HG02571 (cell line): ENCODE results near the gene DENND4A.

Experiments
- ATAC-seq: cut with Tn5 transposase; IDR thresholded peaks from one replicate; pipeline ENCODE4 v1.9.1; 2021; ENCODE audit warnings: mild to moderate bottlenecking, moderate library complexity; ENCODE audit not compliant: unreplicated experiment

Gene DENND4A

GRCh38 chr15:65610871-65611718 lies 181.0 kb downstream of the DENND4A start, which contains the start of gene INTS14:
Gene INTS14, minus strand, starts transcription at chr15:65611131. Its CDS starts 3,751 bp downstream, at chr15:65607380.
- peak; percentile 97 for ATAC-seq
